Smooth muscle cell (in vitro differentiated cells): ENCODE data around the gene TUBGCP4. TPM values are rescaled to one million over a fixed set of nuclear protein-coding genes. Genes with fewer than 3 reads are reported as not detected.

ENCODE experiments used
- DNase-seq: peaks from one replicate; lab custom pipeline; 2025; ENCODE audit not compliant: unreplicated experiment; lab: John Stamatoyannopoulos, UW
- H2AFZ ChIP-seq: fragments of 200-600 bp; sonication (generic); 2 replicates; pipeline ENCODE4 v1.6.0; 2016; ENCODE audit warnings: antibody characterized with exemption, low read depth, mild to moderate bottlenecking
- H3F3A ChIP-seq: fragments of 200-600 bp; sonication (generic); 2 replicates; pipeline ENCODE4 v1.6.0; 2017; ENCODE audit warnings: antibody characterized with exemption, low read depth
- H3K27ac ChIP-seq: fragments of 200-600 bp; sonication (generic); 2 replicates; pipeline ENCODE4 v1.5.1; 2016; ENCODE audit warnings: low read depth, mild to moderate bottlenecking
- H3K27me3 ChIP-seq: fragments of 200-600 bp; sonication (generic); 2 replicates; pipeline ENCODE4 v1.6.1; 2016; ENCODE audit warnings: low read depth, mild to moderate bottlenecking
- H3K36me3 ChIP-seq: fragments of 200-600 bp; sonication (generic); 2 replicates; pipeline ENCODE4 v1.5.1; 2016; ENCODE audit warnings: low read depth
- H3K4me1 ChIP-seq: fragments of 200-600 bp; sonication (generic); 2 replicates; pipeline ENCODE4 v1.5.1; 2016; ENCODE audit warnings: low read depth
- H3K4me2 ChIP-seq: fragments of 200-600 bp; sonication (generic); 2 replicates; pipeline ENCODE4 v1.6.0; 2016; ENCODE audit warnings: mild to moderate bottlenecking
- H3K4me3 ChIP-seq: fragments of 200-600 bp; sonication (generic); 2 replicates; pipeline ENCODE4 v1.5.1; 2016; ENCODE audit warnings: mild to moderate bottlenecking
- H3K79me2 ChIP-seq: fragments of 200-600 bp; sonication (generic); 2 replicates; pipeline ENCODE4 v1.6.0; 2016; ENCODE audit warnings: low read depth, mild to moderate bottlenecking
- H3K9ac ChIP-seq: fragments of 200-600 bp; sonication (generic); 2 replicates; pipeline ENCODE4 v1.6.0; 2016; ENCODE audit warnings: low read depth
- H3K9me3 ChIP-seq: fragments of 200-600 bp; sonication (generic); replicated peaks from 2 replicates; pipeline ENCODE4 v1.5.1; 2016; ENCODE audit warnings: low read depth
- H4K20me1 ChIP-seq: fragments of 200-600 bp; sonication (generic); 2 replicates; pipeline ENCODE4 v1.6.0; 2016; ENCODE audit warnings: low read depth
- WGBS: methylation state at CpG from one replicate; pipeline ENCODE4 v1.1.7; 2016; ENCODE audit warnings: low lambda C conversion rate; 5-methylcytosine and 5-hydroxymethylcytosine counted together
- polyA plus RNA-seq: library from polyadenylated mRNA; unstranded; fragments of >200 nt; fragmentation: Nextera tagmentation; extraction: Ambion mirVana; gene quantifications from 2 replicates; pipeline ENCODE4 v1.2.1, GENCODE V29; 2016
- total RNA-seq: library from RNA; depleted of rRNA; stranded (reverse); fragments of >200 nt; gene quantifications from 2 replicates; pipeline ENCODE4 v1.2.3, GENCODE V29; 2014
- TF ChIP-seq, protein P1 (sequence below): fragments of 200-600 bp; sonication (generic); IDR thresholded peaks from 2 replicates; pipeline ENCODE4 v1.5.1; 2017; ENCODE audit warnings: borderline replicate concordance, mild to moderate bottlenecking, antibody characterized with exemption; ENCODE audit not compliant: insufficient read depth, poor library complexity, severe bottlenecking

The TUBGCP4 gene
- total and polyA plus RNA-seq, 2 experiments from 2014 or later, result 10.2 to 11.4 TPM

DNA sequence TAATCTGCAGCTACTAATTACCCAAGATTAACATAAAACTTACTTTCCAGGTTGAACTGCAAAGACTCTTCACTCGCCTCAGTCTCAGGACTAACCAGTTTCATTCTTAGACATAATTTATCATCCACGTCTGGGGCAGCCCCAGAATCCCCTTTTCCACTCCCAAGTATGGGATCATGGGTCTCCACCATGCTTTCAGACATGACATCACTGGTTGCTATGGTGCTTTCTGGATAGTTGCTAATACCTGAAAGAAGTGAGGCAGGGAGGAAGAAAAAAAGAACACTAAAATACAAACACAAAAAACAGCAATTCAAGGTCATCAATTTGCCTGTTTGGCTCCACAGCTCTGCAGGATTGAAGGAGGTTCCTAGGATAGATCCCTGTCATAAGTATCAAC lies 75.4 kb downstream of the TUBGCP4 start:
- H3K4me3 ChIP-seq, result no peak overlapping the region
- no peak overlapping the region for H3K4me2 ChIP-seq
- no peaks in the 10 kb centered on the region for H3F3A ChIP-seq
- no peaks in the 10 kb centered on the region for H3K9me3 ChIP-seq
- TF ChIP-seq, protein P1, sequence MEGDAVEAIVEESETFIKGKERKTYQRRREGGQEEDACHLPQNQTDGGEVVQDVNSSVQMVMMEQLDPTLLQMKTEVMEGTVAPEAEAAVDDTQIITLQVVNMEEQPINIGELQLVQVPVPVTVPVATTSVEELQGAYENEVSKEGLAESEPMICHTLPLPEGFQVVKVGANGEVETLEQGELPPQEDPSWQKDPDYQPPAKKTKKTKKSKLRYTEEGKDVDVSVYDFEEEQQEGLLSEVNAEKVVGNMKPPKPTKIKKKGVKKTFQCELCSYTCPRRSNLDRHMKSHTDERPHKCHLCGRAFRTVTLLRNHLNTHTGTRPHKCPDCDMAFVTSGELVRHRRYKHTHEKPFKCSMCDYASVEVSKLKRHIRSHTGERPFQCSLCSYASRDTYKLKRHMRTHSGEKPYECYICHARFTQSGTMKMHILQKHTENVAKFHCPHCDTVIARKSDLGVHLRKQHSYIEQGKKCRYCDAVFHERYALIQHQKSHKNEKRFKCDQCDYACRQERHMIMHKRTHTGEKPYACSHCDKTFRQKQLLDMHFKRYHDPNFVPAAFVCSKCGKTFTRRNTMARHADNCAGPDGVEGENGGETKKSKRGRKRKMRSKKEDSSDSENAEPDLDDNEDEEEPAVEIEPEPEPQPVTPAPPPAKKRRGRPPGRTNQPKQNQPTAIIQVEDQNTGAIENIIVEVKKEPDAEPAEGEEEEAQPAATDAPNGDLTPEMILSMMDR, result no peak
- 94% methylated on average over 2 of the region's 2 CpGs for WGBS
- DNase-seq, result no peak
- H3K27ac ChIP-seq, result no peak overlapping the region
- no peaks in the 10 kb centered on the region for H3K27me3 ChIP-seq
- H3K9ac ChIP-seq, result no peak overlapping the region
- H4K20me1 ChIP-seq, result peaks cover 45% of the 10 kb centered on the region
- H3K4me1 ChIP-seq, result no peaks in the 10 kb centered on the region
- peaks cover 17% of the 10 kb centered on the region for H3K79me2 ChIP-seq
- peaks cover 10% of the 10 kb centered on the region for H3K36me3 ChIP-seq
- no peak overlapping the region for H2AFZ ChIP-seq

DNA sequence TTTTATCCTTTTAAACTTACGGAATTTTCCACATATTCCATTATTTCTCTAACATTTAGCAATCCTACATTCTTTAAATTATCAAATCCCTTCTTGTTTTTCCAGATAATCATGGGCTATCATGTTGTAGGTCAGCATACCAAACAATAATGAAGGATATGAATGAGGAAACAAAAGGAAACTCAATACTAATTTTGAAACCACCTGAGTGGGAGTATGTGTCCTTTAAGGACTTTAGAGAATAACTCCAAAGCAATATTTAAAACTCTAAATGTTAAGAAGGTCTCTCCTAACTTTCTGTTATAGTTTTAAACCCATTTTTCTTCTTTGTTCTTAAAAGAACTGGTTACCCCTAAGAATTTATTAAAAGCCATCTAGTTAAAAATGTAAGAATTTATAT lies 79.1 kb downstream of the TUBGCP4 start:
- DNase-seq, result no peak
- H3K4me3 ChIP-seq, result no peak overlapping the region
- no peaks in the 10 kb centered on the region for H3K27me3 ChIP-seq
- H3K4me1 ChIP-seq, result no peaks in the 10 kb centered on the region
- WGBS, result 97% methylated on average over 1 of the region's 1 CpG
- H3K79me2 ChIP-seq, result peaks cover 48% of the 10 kb centered on the region
- H3K36me3 ChIP-seq, result peaks cover 16% of the 10 kb centered on the region
- no peaks in the 10 kb centered on the region for H3F3A ChIP-seq
- no peak overlapping the region for H3K27ac ChIP-seq
- no peaks in the 10 kb centered on the region for H3K9me3 ChIP-seq
- TF ChIP-seq, protein P1, result no peak
- no peak overlapping the region for H2AFZ ChIP-seq
- no peak overlapping the region for H3K4me2 ChIP-seq
- peaks cover 64% of the 10 kb centered on the region for H4K20me1 ChIP-seq
- no peak overlapping the region for H3K9ac ChIP-seq

Other genes with a start within 250 kb of the TUBGCP4 start
- gene TMEM62, start 237.5 kb upstream of the TUBGCP4 start, total RNA-seq, result 9.0 and 12.0 TPM in 2 replicates
- gene TMEM62, start 237.5 kb upstream of the TUBGCP4 start, polyA plus RNA-seq, result 3.1 and 8.8 TPM in 2 replicates
- gene CCNDBP1, start 185.7 kb upstream of the TUBGCP4 start, total RNA-seq, result 29.6 and 30.5 TPM in 2 replicates
- gene CCNDBP1, start 185.7 kb upstream of the TUBGCP4 start, polyA plus RNA-seq, result 22.1 and 33.4 TPM in 2 replicates
- gene EPB42, start 150.1 kb upstream of the TUBGCP4 start, total RNA-seq, result not detected in 2 replicates
- not detected in 2 replicates for gene EPB42, start 150.1 kb upstream of the TUBGCP4 start, polyA plus RNA-seq
- 2.5 and 3.7 TPM in 2 replicates for gene TGM5, start 104.2 kb upstream of the TUBGCP4 start, total RNA-seq
- 0.08 and 1.1 TPM in 2 replicates for gene TGM5, start 104.2 kb upstream of the TUBGCP4 start, polyA plus RNA-seq
- gene TGM7, start 68.8 kb upstream of the TUBGCP4 start, total RNA-seq, result not detected in 2 replicates
- gene TGM7, start 68.8 kb upstream of the TUBGCP4 start, polyA plus RNA-seq, result not detected in 2 replicates
- 5.0 and 5.7 TPM in 2 replicates for gene LCMT2, start 40.5 kb upstream of the TUBGCP4 start, total RNA-seq
- 2.2 and 5.4 TPM in 2 replicates for gene LCMT2, start 40.5 kb upstream of the TUBGCP4 start, polyA plus RNA-seq
- gene ZSCAN29, start 58 bp upstream of the TUBGCP4 start, total RNA-seq, result 10.9 and 20.9 TPM in 2 replicates
- gene ZSCAN29, start 58 bp upstream of the TUBGCP4 start, polyA plus RNA-seq, result 6.3 and 11.6 TPM in 2 replicates
- gene TP53BP1, start 122.1 kb downstream of the TUBGCP4 start, total RNA-seq, result 41.5 and 52.0 TPM in 2 replicates
- gene TP53BP1, start 122.1 kb downstream of the TUBGCP4 start, polyA plus RNA-seq, result 19.9 and 24.1 TPM in 2 replicates
- gene MAP1A, start 146.5 kb downstream of the TUBGCP4 start, total RNA-seq, result 25.9 and 27.1 TPM in 2 replicates
- 14.6 and 15.7 TPM in 2 replicates for gene MAP1A, start 146.5 kb downstream of the TUBGCP4 start, polyA plus RNA-seq
- gene PPIP5K1, start 219.1 kb downstream of the TUBGCP4 start, total RNA-seq, result 14.5 and 24.6 TPM in 2 replicates
- gene PPIP5K1, start 219.1 kb downstream of the TUBGCP4 start, polyA plus RNA-seq, result 4.8 and 8.7 TPM in 2 replicates
- gene CKMT1B, start 222.9 kb downstream of the TUBGCP4 start, total RNA-seq, result 0.27 and 7.2 TPM in 2 replicates
- not detected in 2 replicates for gene CKMT1B, start 222.9 kb downstream of the TUBGCP4 start, polyA plus RNA-seq
- 0.31 and 0.49 TPM in 2 replicates for gene STRC, start 247.7 kb downstream of the TUBGCP4 start, total RNA-seq
- gene STRC, start 247.7 kb downstream of the TUBGCP4 start, polyA plus RNA-seq, result 0.75 and 1.2 TPM in 2 replicates